ENCODE data around the gene C5AR2. TPM values are rescaled to one million over a fixed set of nuclear protein-coding genes. Genes with fewer than 3 reads are reported as not detected.

Gene C5AR2
- total and polyA plus RNA-seq, 2 donors (not counting 1 experiment from before 2014, with no cell fraction given), result 0.25 to 1.2 TPM

DNA sequence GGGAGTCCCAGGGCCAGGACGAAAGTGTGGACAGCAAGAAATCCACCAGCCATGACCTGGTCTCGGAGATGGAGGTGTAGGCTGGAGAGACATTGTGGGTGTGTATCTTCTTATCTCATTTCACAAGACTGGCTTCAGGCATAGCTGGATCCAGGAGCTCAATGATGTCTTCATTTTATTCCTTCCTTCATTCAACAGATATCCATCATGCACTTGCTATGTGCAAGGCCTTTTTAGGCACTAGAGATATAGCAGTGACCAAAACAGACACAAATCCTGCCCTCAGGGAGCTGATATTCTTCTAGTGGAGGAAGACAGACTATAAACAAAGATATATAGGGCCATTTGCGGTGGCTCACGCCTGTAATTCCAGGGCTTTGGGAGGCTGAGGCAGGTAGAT is 9.8 kb downstream of the C5AR2 start:
- H3K9ac ChIP-seq (ENCODE audit: low read length), result no peak overlapping the region

DNA sequence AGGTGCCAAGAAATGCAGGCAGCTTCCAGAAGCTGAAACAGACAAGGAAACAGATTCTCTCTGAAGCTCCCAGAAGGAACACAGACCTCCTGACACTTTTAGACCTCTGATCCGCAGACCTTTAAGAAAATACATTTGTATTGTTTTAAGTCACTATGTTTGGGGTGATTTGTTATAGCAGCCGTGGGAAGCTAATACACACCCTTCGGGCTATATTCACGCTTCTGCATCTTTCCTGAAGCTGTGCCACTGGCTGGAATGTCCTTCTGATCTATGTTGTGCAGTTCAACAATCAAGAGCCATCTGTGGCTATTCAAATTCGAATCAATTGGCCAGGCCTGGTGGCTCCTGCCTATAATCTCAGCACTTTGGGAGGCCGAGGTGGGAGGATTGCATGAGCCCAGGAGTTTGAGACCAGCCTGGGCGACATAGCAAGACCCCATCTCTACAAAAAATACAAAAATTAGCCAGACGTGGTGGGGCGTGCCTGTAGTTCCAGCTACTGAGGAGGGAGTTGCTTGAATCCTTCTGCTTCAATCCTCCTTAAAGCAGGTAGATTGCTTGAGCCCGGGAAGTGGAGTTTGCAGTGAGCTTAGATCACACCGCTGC is 11.3 kb downstream of the C5AR2 start:
- H3K27ac Mint-ChIP-seq, result no peak overlapping the region
- Histone ChIP-seq H3K4me1 (ENCODE audit: control insufficient read depth in 2 of 2, insufficient read depth in 2 of 2, low read length in 2 of 2) (peaks cover 0 to under 1% of the 10 kb centered on the region in 2 donors), H3K27me3 (replicated peaks in 1 of 4; ENCODE audit: control extremely low read depth in 1 of 4, control insufficient read depth in 3 of 4, insufficient read depth in 4 of 4, low read length in 3 of 4) (peaks cover 0 to 8% (median 0%) of the 10 kb centered on the region in 4 experiments), H3K27ac (ENCODE audit: low read length in 2 of 2) (no peak overlapping the region), H3K4me3 (ENCODE audit: control extremely low read depth in 1 of 5, extremely low read depth in 1 of 5, insufficient read depth in 1 of 5, low read depth in 2 of 5, low read length in 4 of 5) (no peak overlapping the region), H3K9ac (ENCODE audit: low read length) (no peak overlapping the region), H3K4me2 (replicated peaks; ENCODE audit: low read depth, low read length, poor library complexity, severe bottlenecking) (no peak overlapping the region), H2AFZ (ENCODE audit: insufficient read depth, low read depth, low read length, poor library complexity, severe bottlenecking) (no peak overlapping the region), H3K36me3 (replicated peaks in 1 of 2; ENCODE audit: control extremely low read depth in 1 of 2, control insufficient read depth in 1 of 2, extremely low read depth in 1 of 2, insufficient read depth in 2 of 2, low read length in 1 of 2) (no peaks in the 10 kb centered on the region), H4K20me1 (ENCODE audit: control insufficient read depth, insufficient read depth, low read length, poor library complexity, severe bottlenecking) (no peaks in the 10 kb centered on the region), H3K9me3 (ENCODE audit: control extremely low read depth in 1 of 3, control insufficient read depth in 2 of 3, insufficient read depth in 1 of 3, low read length in 2 of 3) (peaks cover 0 to 9% (median 0%) of the 10 kb centered on the region in 3 donors), H3K79me2 (ENCODE audit: control insufficient read depth, insufficient read depth, low read length) (peaks cover 2% of the 10 kb centered on the region)
- ChIA-PET POLR2A (no interaction called here), CTCF (no interaction called here)
- DNase-seq, result no peak
- no peak for TF ChIP-seq EZH2 (IDR thresholded peaks at IDR 0.05; ENCODE audit: borderline replicate concordance, insufficient read depth, low read depth, low read length, poor library complexity, severe bottlenecking)
- TF ChIP-seq, protein P1, sequence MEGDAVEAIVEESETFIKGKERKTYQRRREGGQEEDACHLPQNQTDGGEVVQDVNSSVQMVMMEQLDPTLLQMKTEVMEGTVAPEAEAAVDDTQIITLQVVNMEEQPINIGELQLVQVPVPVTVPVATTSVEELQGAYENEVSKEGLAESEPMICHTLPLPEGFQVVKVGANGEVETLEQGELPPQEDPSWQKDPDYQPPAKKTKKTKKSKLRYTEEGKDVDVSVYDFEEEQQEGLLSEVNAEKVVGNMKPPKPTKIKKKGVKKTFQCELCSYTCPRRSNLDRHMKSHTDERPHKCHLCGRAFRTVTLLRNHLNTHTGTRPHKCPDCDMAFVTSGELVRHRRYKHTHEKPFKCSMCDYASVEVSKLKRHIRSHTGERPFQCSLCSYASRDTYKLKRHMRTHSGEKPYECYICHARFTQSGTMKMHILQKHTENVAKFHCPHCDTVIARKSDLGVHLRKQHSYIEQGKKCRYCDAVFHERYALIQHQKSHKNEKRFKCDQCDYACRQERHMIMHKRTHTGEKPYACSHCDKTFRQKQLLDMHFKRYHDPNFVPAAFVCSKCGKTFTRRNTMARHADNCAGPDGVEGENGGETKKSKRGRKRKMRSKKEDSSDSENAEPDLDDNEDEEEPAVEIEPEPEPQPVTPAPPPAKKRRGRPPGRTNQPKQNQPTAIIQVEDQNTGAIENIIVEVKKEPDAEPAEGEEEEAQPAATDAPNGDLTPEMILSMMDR (IDR thresholded peaks at IDR 0.05), result no peak
- intact Hi-C loops (cut with micrococcal nuclease), result no loop called here
- peaks cover 9% of the 10 kb centered on the region for H3K27me3 Mint-ChIP-seq
- no peaks in the 10 kb centered on the region for H3K9me3 Mint-ChIP-seq (ENCODE audit: insufficient read depth)
- H3K4me1 Mint-ChIP-seq, result peaks cover 2% of the 10 kb centered on the region
- no peak overlapping the region for H3K4me3 Mint-ChIP-seq
- WGBS (ENCODE audit: insufficient coverage), result 91% methylated on average over 6 of the region's 11 CpGs
- no peak for ATAC-seq (ENCODE audit: low read depth)

More for the DNA sequence above, 9.8 kb downstream of the C5AR2 start:
- Histone ChIP-seq H3K36me3 (replicated peaks in 1 of 2; ENCODE audit: control extremely low read depth in 1 of 2, control insufficient read depth in 1 of 2, extremely low read depth in 1 of 2, insufficient read depth in 2 of 2, low read length in 1 of 2) (no peaks in the 10 kb centered on the region), H3K4me1 (ENCODE audit: control insufficient read depth in 2 of 2, insufficient read depth in 2 of 2, low read length in 2 of 2) (peaks cover 0 to 4% of the 10 kb centered on the region in 2 donors), H3K27ac (ENCODE audit: low read length in 2 of 2) (no peak overlapping the region), H4K20me1 (ENCODE audit: control insufficient read depth, insufficient read depth, low read length, poor library complexity, severe bottlenecking) (no peaks in the 10 kb centered on the region), H3K4me2 (replicated peaks; ENCODE audit: low read depth, low read length, poor library complexity, severe bottlenecking) (no peak overlapping the region), H3K9me3 (ENCODE audit: control extremely low read depth in 1 of 3, control insufficient read depth in 2 of 3, insufficient read depth in 1 of 3, low read length in 2 of 3) (peaks cover 0 to 5% (median 0%) of the 10 kb centered on the region in 3 donors), H3K27me3 (replicated peaks in 1 of 4; ENCODE audit: control extremely low read depth in 1 of 4, control insufficient read depth in 3 of 4, insufficient read depth in 4 of 4, low read length in 3 of 4) (peaks cover 0 to 8% (median 0%) of the 10 kb centered on the region in 4 experiments), H2AFZ (ENCODE audit: insufficient read depth, low read depth, low read length, poor library complexity, severe bottlenecking) (no peak overlapping the region), H3K4me3 (ENCODE audit: control extremely low read depth in 1 of 5, extremely low read depth in 1 of 5, insufficient read depth in 1 of 5, low read depth in 2 of 5, low read length in 4 of 5) (no peak overlapping the region), H3K79me2 (ENCODE audit: control insufficient read depth, insufficient read depth, low read length) (no peaks in the 10 kb centered on the region)
- ATAC-seq (ENCODE audit: low read depth), result no peak
- ChIA-PET CTCF (no interaction called here), POLR2A (no interaction called here)
- TF ChIP-seq, protein P1 (IDR thresholded peaks at IDR 0.05), result no peak
- TF ChIP-seq EZH2 (IDR thresholded peaks at IDR 0.05; ENCODE audit: borderline replicate concordance, insufficient read depth, low read depth, low read length, poor library complexity, severe bottlenecking), result no peak
- intact Hi-C loops (cut with micrococcal nuclease), result no loop called here
- WGBS (ENCODE audit: insufficient coverage), result 86% methylated on average over 1 of the region's 4 CpGs
- DNase-seq, result no peak
- H3K9me3 Mint-ChIP-seq (ENCODE audit: insufficient read depth), result no peaks in the 10 kb centered on the region
- peaks cover 9% of the 10 kb centered on the region for H3K27me3 Mint-ChIP-seq
- peaks cover 4% of the 10 kb centered on the region for H3K4me1 Mint-ChIP-seq
- H3K27ac Mint-ChIP-seq, result no peak overlapping the region
- H3K4me3 Mint-ChIP-seq, result no peak overlapping the region
